GM18511 (cell line): Measurements from ENCODE around the gene H2AZ2.
A peak's percentile ranks its signal among the peaks of the same experiment; 100 is the strongest.
"Not testable (repeated sequence)": the region's sequence is repeated elsewhere in the genome, so short reads cannot be mapped to it uniquely, and the experiment has no call there.

ENCODE experiments used
- ATAC-seq: cut with Tn5 transposase; IDR thresholded peaks from one replicate; pipeline ENCODE4 v1.9.1; 2021; ENCODE audit warnings: mild to moderate bottlenecking, moderate library complexity; ENCODE audit not compliant: unreplicated experiment

H2AZ2 gene

DNA sequence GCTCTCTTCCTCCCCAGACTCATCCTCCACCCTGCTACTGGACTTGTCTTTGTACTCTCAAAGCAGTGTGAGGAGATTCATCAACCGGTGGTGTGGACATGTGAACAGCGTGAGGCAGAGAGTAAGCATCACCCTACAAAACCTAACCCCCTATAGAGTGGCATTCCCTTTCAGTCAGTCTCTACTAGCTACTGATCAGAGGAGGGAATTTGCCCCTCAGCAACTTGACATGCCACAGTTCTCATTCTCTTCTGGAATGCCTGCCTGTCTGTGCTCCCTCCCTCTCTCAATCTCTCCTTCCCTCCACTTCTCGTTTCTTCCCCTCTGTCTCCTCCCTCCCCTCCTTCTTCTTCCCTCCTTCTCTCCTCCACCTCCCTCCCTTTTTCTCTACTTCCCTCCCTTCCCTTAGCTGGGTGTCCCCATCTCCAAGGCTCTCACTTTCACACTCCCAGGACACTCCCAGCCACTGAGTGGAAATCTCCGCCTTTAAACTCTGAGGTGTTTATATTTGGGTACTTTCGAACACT is 24.6 kb downstream of the H2AZ2 start:
- no peak for ATAC-seq

DNA sequence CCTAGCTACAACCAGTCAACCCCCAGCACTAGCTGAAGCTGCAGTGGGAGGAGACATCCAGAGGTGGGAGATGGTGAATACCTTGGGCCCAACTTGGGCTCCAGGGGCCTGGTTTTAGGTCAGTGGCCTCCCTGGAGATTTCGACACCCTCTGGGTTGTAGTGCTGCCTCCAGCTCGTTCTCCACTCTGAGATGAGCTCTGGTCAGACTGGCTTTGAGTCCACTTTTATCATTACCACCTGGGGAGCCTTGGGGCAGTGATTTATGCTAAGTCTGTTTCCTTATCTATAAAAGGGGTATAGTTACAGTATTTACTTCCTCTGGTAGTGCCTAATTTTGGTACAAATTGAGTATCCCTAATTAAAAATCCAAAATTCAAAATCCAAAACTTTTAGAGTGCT is 28.6 kb downstream of the H2AZ2 start:
- no peak for ATAC-seq

DNA sequence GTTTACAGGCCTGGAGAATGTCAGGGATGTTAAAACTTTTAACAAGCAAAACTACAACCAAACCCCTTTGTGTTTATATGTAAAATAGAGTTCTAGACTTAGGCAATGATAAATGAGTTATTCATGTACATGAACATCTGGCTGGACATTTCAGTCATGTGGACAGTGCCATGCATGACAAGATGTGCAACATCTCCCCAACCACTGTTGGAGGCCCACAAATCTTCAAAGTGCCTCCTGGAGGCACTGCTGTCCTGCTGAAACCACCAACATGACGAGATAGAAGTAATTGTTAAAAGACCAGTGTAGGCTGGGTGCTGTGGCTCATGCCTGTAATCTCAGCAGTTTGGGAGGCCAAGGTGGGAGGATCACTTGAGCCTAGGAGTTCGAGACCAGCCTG is 33.0 kb downstream of the H2AZ2 start:
- no peak for ATAC-seq

DNA sequence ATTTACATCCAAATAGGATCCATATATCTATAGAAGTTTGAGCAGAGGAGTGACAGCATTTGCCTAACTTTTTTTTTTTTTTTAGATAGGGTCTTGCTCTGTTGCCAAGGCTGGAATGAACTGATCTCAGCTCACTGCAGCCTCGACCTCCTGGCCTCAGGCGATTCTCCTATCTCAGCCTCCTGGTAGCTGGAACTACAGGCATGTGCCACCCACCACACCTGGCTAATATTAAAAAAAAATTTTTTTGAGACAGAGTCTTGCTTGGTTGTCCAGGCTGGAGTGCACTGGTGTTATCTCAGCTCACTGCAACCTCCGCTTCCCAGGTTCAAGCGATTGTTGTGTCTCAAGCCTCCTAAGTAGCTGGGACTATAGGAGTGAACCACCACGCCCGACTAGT is 36.3 kb downstream of the H2AZ2 start:
- ATAC-seq: no peak

DNA sequence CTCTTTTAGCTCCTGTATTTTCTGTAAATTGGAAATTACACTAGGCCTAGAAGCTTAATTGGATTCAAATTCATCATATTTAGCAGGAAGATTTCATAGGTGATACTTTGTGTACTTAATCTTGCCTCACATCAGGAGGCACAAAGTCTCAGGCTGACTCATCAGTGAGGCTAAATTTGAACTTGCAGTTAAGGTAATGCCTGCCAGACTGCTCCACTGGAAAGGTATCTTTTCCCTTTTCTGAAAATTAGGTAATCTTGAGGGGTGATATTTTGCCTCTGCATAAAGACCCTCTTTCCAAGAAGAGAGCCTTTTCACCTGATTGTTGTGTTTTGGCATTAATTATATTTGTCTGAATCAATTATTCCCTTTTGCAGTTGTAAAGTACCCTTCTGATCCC is 36.8 kb downstream of the H2AZ2 start:
- ATAC-seq: no peak

DNA sequence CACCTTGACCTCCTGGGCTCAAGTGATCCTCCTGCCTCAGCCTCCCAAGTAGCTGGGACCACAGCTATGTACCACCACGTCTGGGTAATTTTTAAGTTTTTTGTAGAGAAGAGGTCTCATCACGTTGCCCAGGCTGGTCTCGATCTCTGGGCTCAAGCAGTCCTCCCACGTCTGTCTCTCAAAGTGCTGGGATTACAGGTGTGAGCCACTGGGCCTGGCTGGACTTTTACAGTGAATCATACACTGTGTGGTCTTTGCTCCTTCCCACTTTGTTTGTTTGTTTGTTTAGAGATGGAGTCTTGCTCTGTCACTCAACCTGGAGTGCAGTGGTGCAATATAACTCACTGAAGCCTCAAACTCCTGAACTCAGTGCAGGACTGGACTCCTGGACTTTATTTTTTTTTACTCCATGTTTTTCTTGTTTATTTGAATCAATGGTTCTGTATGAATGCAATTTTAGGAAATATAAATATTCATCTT is 38.9 kb downstream of the H2AZ2 start:
- ATAC-seq: no peak

DNA sequence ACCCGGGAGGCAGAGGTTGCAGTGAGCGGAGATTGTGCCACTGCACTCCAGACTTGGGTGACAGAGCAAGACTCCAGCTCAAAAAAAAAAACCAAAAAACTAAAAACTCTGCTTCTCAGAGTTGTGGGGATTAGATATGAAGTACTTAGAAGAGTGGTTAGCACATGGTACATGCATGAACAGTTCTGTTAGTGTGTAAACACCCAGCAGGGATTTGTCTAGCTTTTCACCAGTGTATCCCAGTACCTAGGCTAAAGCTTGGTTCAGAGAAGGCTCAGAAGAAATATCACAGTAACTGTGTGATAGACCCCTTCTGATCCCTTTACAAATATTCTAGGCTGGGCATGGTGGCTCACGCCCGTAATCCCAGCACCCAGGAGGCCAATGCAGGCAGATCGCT is 41.9 kb downstream of the H2AZ2 start:
- ATAC-seq: no peak

DNA sequence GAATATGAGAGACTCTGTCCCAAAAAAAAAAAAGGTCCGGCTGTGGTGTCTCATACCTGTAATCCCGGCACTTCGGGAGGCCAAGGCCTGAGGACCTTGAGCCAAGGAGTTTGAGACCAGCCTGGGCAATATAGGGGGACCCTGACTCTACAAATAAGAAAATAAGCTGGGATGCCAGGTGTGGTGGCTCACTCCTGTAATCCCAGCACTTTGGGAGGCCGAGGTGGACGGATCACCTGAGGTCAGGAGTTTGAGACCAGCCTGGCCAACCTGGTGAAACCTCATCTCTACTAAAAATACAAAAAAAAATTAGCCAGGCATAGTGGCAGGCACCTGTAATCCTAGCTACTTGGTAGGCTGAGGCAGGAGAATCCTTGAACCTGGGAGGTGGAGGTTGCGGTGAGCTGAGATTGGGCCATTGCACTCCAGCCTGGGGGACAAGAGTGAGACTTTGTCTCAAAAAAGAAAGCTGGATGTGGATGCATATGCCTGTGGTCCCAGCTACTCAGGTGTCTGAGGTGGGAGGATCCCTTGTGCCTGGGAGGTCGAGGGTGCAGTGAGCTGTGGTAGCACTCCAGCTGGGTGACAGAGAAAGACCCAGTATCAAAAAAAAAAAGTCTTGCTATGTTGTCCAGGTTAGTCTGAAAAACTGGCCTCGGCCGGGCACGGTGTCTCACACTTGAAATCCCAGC is 43.9 kb downstream of the H2AZ2 start:
- not testable (repeated sequence) for ATAC-seq

DNA sequence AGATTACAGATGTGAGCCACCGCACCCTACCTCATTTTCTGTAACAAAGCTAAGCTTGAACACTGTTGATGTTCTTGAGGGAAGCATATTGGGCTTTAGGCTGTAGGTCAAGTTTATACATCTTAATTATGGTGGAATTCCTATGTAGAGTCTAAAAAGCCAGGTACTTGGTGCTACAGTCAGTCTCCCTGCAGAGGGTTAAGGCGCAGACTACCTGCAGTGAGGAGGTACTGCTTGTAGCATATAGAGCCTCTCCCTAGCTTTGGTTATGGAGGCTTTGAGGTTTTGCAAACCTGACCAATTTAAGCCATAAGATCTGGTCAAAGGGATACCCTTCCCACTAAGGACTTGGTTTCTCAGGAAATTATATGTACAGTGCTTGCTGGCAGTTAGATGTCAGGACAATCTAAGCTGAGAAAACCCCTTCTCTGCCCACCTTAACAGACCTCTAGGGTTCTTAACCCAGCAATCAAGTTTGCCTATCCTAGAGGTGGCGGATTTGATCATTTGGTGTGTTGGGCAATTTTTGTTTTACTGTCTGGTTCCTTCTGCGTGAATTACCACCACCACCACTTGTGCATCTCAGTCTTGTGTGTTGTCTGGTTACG is 45.4 kb downstream of the H2AZ2 start:
- no peak for ATAC-seq

DNA sequence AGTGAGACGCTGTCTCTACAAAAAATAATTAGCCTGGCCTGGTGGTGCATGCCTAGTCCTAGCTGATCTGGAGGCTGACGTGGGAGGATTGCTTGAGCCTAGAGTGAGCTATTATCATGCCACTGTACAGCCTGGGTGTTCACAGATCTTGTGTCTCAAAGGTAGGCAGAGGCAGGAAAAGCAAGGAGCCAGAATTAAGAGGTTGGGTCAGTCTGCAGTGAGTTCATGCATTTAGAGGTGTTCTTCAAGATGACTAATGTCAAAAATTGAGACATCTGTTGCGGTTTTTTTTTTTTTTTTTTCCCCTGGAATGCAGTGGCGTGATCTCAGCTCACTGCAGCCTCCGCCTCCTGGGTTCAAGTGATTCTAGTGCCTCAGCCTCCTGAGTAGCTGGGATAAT is 46.0 kb downstream of the H2AZ2 start:
- no peak for ATAC-seq

DNA sequence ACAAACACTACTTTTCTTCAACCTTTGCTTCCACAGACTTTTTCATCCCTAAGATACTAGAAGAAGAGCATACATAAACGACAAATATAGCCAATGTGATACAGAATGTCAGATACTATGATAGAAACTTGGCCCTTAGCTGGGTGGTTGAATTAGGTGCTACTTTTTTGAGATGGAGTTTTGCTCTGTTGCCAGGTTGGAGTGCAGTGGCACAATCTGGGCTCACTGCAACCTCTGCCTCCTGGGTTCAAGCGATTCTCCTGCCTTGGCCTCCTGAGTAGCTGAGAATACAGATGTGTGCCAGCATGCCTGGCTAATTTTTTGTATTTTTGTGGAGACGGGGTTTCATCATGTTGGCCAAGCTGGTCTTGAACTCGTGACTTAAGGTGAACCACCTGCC is 47.9 kb downstream of the H2AZ2 start:
- ATAC-seq: no peak

DNA sequence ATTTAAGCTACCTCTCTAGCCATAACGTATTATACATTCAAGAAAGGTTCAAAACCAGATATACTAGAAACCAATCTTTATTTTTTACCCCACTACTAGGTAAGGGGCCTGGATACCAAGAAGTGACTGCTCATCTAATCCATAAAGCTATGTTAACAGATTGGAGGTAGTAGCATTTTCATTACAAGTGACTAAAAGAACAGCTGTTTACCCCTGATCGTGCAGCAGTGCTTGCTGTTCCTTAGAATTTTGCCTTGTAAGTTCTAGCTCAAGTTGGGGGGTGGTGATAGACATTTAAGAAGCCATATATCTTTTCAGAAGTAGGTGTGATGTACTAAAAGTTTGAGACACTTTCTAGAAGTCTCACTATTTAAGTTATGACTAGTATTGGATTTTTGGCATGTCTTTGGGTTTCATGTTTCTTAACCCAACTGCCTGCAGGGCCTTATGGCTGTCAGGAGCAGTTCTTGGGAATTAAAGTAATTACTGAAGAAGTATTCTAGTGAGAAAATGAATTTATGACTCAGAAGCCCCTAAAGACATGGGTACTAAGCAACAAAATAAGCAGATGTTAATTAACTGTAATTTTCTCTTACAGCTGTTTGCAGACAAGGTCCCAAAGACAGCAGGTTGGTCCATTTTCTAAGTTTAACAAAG is 49.1 kb downstream of the H2AZ2 start:
- no peak for ATAC-seq

DNA sequence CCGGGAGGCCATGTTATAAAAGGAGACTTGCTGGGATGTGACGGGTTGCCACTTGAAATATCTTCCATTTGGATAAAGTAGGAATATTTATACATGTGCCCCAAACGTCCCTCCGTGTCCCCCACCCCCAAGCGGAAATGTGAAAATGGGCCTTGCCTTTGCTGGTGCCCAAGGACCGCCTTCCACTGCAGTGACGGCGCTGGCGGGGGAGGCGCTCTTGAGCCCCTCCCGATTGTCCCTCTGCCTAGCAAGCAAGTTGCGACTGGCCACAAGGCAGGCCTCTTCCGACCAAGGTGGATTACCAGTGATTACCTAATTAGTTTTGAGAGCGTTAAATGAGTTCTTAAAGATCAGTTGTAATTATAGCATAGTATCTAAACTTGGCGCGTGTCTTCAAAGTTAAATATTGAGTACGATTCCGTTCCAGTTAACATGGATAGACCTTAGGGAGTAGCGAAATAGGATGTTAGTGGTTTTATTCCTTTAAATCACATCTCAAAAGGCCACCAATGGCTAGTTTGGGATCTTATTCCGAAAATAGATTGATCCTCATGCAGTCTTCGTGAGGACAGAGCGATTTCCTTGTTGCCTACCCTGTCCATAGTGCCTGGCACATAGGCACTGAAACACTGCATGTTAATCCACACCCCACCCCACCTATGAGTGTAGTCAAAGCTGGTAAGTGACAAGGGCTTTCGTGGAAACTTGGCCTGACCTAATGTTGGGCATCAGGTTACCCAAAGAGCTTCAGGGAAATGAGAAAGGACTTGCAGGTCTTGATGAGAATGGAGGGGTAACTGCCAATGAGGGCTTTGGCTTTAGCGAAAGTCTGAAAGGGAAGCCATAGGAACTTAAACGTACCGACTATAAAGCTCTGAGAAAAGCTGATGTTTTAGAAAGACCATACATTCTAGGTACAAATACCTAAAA is 50.3 kb downstream of the H2AZ2 start:
- ATAC-seq: peak; percentile 56

DNA sequence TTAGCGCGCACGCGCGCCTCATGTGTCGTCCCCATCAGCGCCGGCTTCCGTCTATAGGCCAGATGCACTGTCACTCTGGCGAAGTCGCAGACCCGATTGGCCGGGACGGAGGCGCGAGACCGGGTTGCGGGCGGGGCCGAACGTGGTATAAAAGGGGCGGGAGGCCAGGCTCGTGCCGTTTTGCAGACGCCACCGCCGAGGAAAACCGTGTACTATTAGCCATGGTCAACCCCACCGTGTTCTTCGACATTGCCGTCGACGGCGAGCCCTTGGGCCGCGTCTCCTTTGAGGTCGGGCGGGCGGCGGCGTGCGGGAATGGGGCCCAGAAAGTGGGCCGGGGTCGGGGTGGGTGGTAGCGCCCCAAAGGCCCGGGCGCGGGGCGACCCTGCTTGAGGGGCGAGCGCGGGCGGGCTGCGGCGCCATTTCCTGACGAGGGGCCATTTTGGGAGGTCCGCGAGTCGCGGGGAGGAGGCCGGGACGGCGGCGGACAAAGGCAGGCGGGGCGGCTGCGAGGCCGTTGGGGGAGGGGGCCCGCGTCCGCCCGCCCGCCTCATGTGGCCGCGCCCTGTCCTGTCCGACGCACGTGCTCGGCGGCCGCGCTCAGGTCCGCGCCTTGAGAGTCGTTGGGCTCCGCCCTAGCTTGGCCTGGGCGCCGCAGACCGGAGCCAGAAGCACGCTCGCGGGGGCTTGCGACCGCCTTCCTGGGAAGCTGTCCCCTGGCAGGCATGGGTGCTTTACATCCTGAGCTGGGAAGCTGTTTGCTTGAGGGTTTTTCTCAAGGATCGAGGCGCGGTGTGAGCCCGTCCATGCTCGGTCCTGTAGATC is 51.2 kb downstream of the H2AZ2 start, which contains the start of gene PPIA:
Gene PPIA (plus strand): TSS at position 178 of the 825 bp plus-strand sequence. CDS start 44 bp downstream, at position 222.
- peak; percentile 88 for ATAC-seq

DNA sequence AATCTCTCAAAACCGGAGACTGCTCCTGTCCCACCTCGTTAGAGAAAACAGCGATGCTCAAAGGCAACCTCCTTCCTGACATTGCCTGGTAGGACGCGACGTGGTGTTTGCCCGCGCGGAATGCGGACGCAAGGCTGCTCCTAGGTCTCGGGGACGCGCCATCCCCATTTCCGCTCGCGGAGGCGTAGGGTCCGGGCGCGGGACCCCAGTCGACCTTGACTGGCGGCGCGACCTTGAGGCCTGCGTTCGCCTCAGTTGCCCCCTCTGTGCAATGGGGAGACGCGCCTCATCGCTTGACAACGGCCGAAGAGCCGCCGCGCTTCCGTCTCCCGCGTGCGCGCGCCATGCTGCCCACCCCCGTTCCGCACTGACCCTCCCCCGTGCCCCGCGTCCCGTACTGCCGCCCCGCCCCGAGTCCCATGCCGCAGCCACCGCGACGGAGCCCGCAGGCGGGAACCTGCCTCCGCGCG is 51.8 kb downstream of the H2AZ2 start:
- ATAC-seq: peak; percentile 37

DNA sequence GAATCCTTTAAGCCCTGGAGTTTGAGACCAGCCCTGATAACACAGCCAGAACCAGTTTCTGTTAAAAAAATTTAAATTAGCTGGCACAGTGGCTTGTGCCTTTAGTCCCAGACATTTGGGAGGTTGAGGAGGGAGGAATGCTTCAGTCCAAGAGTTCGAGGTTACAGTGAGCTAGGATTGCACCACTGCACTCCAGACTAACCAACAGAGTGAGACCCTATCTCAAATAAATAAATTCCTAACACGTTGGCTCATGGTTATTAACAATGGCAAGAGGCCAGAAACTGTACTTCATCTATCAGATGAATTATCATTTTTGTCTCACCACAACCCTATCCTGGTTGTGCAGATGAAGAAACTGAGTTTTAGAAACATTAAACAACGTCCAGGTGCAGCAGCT is 53.6 kb downstream of the H2AZ2 start:
- ATAC-seq: no peak

DNA sequence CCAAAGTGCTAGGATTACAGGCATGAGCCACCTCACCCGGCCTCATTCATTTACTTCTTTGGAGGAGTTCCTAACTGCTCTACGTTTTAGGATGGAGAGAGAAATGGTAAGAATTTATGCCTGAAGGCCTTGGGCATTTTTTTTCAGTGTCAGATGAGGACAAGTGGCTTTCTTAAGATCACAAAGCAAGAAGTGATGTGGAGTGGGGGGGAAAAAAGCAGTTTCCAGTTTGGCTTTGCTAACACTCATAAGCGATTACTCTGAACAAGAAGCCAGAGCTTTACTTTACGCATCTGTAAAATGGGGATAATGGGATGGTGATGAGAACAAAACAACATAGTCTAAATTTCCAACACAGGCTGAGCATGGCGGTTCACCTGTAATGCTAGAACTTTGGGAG is 54.0 kb downstream of the H2AZ2 start:
- ATAC-seq: no peak

DNA sequence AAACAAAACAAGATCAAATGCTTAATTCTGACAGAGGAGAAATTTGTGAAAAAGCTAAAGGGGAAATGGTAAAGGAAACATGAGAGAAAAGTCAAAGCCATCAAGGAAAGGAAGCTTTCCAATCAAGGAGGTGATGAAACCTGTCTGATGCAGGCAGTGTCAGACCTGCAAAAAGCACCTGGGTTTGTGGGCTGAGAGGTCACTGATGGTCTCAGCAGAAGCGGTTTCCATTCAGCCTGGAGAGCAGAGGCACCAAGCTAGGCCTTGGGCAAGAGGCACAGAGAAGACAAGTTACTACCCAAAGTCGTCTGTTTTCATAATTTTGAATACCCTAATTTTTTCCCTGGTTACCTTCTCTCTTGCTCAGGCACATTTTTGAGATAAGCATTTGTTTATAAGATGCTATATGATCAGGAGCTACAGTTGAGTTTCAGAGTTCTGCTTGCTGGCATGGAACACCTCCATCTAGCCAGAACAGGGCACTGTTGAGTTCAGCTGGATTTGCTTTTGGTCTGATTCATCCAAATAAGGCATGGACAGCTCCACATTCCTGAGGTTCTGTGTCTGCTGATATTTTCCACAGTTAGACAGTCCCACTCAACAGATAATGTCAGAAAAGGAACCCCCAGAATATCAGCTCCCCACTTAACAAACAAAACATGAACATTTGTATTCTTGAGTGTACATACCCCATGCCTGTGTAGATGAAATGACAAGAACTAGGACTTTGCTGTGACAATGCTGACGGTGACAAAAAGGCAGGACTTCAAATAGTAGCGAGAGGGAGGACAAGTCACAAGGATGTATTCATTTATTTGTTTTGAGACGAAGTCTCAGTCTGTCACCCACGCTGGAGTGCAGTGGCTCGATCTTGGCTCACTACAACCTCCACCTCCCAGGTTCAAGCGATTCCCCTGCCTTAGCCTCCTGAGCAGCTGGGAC is 56.3 kb downstream of the H2AZ2 start:
- no peak for ATAC-seq

DNA sequence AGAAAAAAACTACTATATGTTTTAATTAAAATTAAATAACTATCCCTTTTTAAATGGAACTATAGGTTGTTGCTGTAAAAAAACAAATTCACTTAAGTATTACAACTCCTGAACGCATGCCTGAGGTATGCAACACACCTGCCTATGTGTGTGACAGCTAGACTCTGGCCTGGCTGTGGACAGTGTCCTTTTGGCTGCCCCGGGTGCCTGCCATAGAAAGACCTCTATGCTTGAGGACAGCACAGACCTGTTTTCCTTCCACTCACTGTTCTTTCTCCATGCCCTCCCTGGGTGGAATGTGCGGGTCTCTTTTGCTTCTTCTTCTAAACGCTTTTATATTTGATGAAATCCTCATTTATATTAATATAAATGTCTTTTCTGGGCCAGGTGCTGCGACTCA is 57.9 kb downstream of the H2AZ2 start:
- ATAC-seq: no peak
